GM12878 (cell line): ENCODE measurements around the gene NRG2. TPM values are rescaled to one million over a fixed set of nuclear protein-coding genes. Genes with fewer than 3 reads are reported as not detected.

ENCODE experiments used
- ATAC-seq: fragments of 200-7000 bp; cut with Tn5 transposase; 3 replicates; pipeline ENCODE4 v1.9.1; 2020; ENCODE audit warnings: mild to moderate bottlenecking, moderate library complexity
- BruUV-seq: library from RNA; stranded (reverse); fragments of 400-500 nt; replicated peaks from 2 replicates; lab custom pipeline; 2021; lab: Mats Ljungman, UMichigan
- CTCF ChIA-PET: fragments of 300-600 bp; sonication (Branson Sonifier 250); formaldehyde crosslinking; extraction: SDS; loops from one replicate; lab custom pipeline; 2021; ENCODE audit warnings: inconsistent platforms; lab: Yijun Ruan, JAX
- POLR2A ChIA-PET: fragments of 350-600 bp; formaldehyde crosslinking; extraction: SDS; loops from one replicate; lab custom pipeline; 2021; ENCODE audit warnings: inconsistent platforms; lab: Charles Lee
- RAD21 ChIA-PET: fragments of 300-600 bp; sonication (Branson Sonifier 250); formaldehyde crosslinking; loops from one replicate; lab custom pipeline; 2023; ENCODE audit warnings: antibody characterized with exemption; ENCODE audit not compliant: unreplicated experiment; lab: Charles Lee
- SMC1A ChIA-PET: fragments of 300-600 bp; sonication (Branson Sonifier 250); formaldehyde crosslinking; loops from one replicate; lab custom pipeline; 2023; ENCODE audit not compliant: unreplicated experiment, uncharacterized antibody; lab: Charles Lee
- DNase-seq: peaks from one replicate; pipeline ENCODE4 v3.0.0-alpha.2; 2011; ENCODE audit warnings: low read depth, low spot score
- FAIRE-seq: peaks from 3 replicates; lab custom pipeline; 2011; peaks lifted over from hg19 to GRCh38; lab: Jason Lieb, UNC
- H2AFZ ChIP-seq: 2 replicates; pipeline ENCODE4 v1.6.0; 2011; ENCODE audit warnings: low read depth, low read length, control low read depth; ENCODE audit not compliant: control insufficient read depth
- H3K27ac ChIP-seq: 2 replicates; pipeline ENCODE4 v1.5.1; 2011; ENCODE audit warnings: control low read depth; ENCODE audit not compliant: control insufficient read depth, insufficient read depth
- H3K27me3 ChIP-seq, 2 experiments: replicated peaks in 1 of 2; 2 replicates each; pipeline versions ENCODE4 v1.6.0 to v1.6.1; 2011; ENCODE audit warnings: low read length in 1 of 2; ENCODE audit not compliant: control insufficient read depth in 2 of 2, insufficient read depth in 2 of 2
- H3K36me3 ChIP-seq, 2 experiments: 2 replicates each; pipeline ENCODE4 v1.5.1; 2011; ENCODE audit warnings: low read length in 1 of 2; ENCODE audit not compliant: control insufficient read depth in 2 of 2, insufficient read depth in 2 of 2
- H3K4me1 ChIP-seq: 2 replicates; pipeline ENCODE4 v1.6.1; 2011; ENCODE audit warnings: mild to moderate bottlenecking, low read length, moderate library complexity, mixed read lengths; ENCODE audit not compliant: control insufficient read depth, insufficient read depth
- H3K4me2 ChIP-seq: 2 replicates; pipeline ENCODE4 v1.6.0; 2011; ENCODE audit warnings: control low read depth; ENCODE audit not compliant: control insufficient read depth, insufficient read depth
- H3K4me3 ChIP-seq: fragments of 200-600 bp; sonication (generic); 2 replicates; pipeline ENCODE4 v1.5.1; 2016
- H3K79me2 ChIP-seq: 2 replicates; pipeline ENCODE4 v1.6.0; 2011; ENCODE audit warnings: low read length; ENCODE audit not compliant: control insufficient read depth, insufficient read depth
- H3K9ac ChIP-seq: 2 replicates; pipeline ENCODE4 v1.8.0; 2011; ENCODE audit warnings: low read length, control low read depth, mixed read lengths; ENCODE audit not compliant: control insufficient read depth, insufficient read depth
- H3K9me3 ChIP-seq: replicated peaks from 3 replicates; pipeline ENCODE4 v1.5.1; 2011; ENCODE audit warnings: mild to moderate bottlenecking, low read length; ENCODE audit not compliant: control insufficient read depth, insufficient read depth
- H4K20me1 ChIP-seq: 2 replicates; pipeline ENCODE4 v1.6.0; 2011; ENCODE audit not compliant: control insufficient read depth, insufficient read depth
- BCL3 ChIP-seq: IDR thresholded peaks from 2 replicates; pipeline ENCODE4 v1.6.1; 2011; ENCODE audit warnings: borderline replicate concordance, low read depth, mild to moderate bottlenecking, moderate library complexity, low read length; ENCODE audit not compliant: insufficient read depth, poor library complexity, severe bottlenecking
- CBFB ChIP-seq: IDR thresholded peaks from 2 replicates; pipeline ENCODE4 v1.6.1; 2016; ENCODE audit warnings: antibody characterized with exemption, low read depth
- CBX3 ChIP-seq: fragments of 200-600 bp; sonication (generic); IDR thresholded peaks from 2 replicates; pipeline ENCODE4 v1.6.1; 2016; ENCODE audit warnings: low read depth, borderline replicate concordance
- CEBPB ChIP-seq, 2 experiments: fragments of 150-350 bp in 1 of 2; IDR thresholded peaks; 2 replicates each; pipeline ENCODE4 v1.6.1; 2012 to 2014; ENCODE audit warnings: low read depth in 2 of 2, low read length in 2 of 2, borderline replicate concordance in 1 of 2, inconsistent platforms in 1 of 2
- CHD4 ChIP-seq: fragments of 200-600 bp; sonication (generic); IDR thresholded peaks from 2 replicates; pipeline ENCODE4 v1.6.1; 2016; ENCODE audit warnings: mild to moderate bottlenecking
- IKZF1 ChIP-seq: fragments of 450-650 bp; conservative IDR thresholded peaks from 2 replicates; pipeline ENCODE4 v1.6.1; 2017; ENCODE audit warnings: antibody characterized with exemption, mild to moderate bottlenecking
- IRF3 ChIP-seq: fragments of 450-650 bp; IDR thresholded peaks from 2 replicates; pipeline ENCODE4 v1.6.1; 2014; ENCODE audit warnings: mild to moderate bottlenecking
- NR2C2 ChIP-seq: IDR thresholded peaks from 2 replicates; pipeline ENCODE4 v1.6.1; 2011; ENCODE audit warnings: borderline replicate concordance, low read depth; ENCODE audit not compliant: control insufficient read depth, insufficient read length
- RELB ChIP-seq: fragments of 450-650 bp; IDR thresholded peaks from 2 replicates; pipeline ENCODE4 v1.6.1; 2017; ENCODE audit warnings: low read depth, mild to moderate bottlenecking, moderate library complexity
- USF2 ChIP-seq: IDR thresholded peaks from 2 replicates; pipeline ENCODE4 v1.6.1; 2011; ENCODE audit warnings: low read depth, low read length, improper control_type of control experiment, borderline replicate concordance
- ZNF687 ChIP-seq: fragments of 450-650 bp; IDR thresholded peaks from 2 replicates; pipeline ENCODE4 v1.6.1; 2017; ENCODE audit warnings: mild to moderate bottlenecking, moderate library complexity
- ZZZ3 ChIP-seq: IDR thresholded peaks from 2 replicates; pipeline ENCODE4 v1.6.1; 2011; ENCODE audit warnings: low read depth; ENCODE audit not compliant: control insufficient read depth, insufficient read length
- WGBS: methylation state at CpG from one replicate; pipeline ENCODE4 v1.1.6; 2016; ENCODE audit warnings: low lambda C conversion rate; ENCODE audit not compliant: insufficient replicate concordance, insufficient coverage; ENCODE audit errors: missing lambda C conversion rate; 5-methylcytosine and 5-hydroxymethylcytosine counted together
- in situ Hi-C: fragments of 300-500 bp; cut with MboI; formaldehyde crosslinking; loops from 9 replicates; pipeline ENCODE4 v1.14.3; 2018; ENCODE audit warnings: mixed read lengths
- intact Hi-C: fragments of 100-400 bp; cut with micrococcal nuclease; formaldehyde crosslinking; loops from one replicate; pipeline ENCODE4 v1.14.2; 2022; ENCODE audit not compliant: unreplicated experiment
- polyA plus RNA-seq, 11 experiments: library from polyadenylated mRNA; depleted of rRNA in 4 of 11; unstranded in 6 of 11; stranded (reverse) in 5 of 11; fragments of >200 nt; fragmentation: Nextera tagmentation in 4 of 11; fragmentation: Illumina TruSeq in 1 of 11; extraction: Ambion mirVana in 4 of 11; extraction: Trizol in 1 of 11; gene quantifications; 1 replicate in 1 of 11; 2 replicates in 10 of 11; pipeline versions ENCODE4 v1.2.1 to v1.2.3, GENCODE V29; 2011 to 2016; ENCODE audit warnings: inconsistent platforms in 2 of 11, missing spikeins in 2 of 11, low read depth in 1 of 11
- total RNA-seq, 4 experiments: library from RNA; depleted of rRNA in 3 of 4; stranded (reverse); fragments of >200 nt in 3 of 4; fragmentation: Illumina TruSeq in 1 of 4; extraction: Trizol in 1 of 4; gene quantifications; 2 replicates each; pipeline versions ENCODE4 v1.2.1 to v1.2.3, GENCODE V29; 2013 to 2021

Gene NRG2
- total and polyA plus RNA-seq, 10 of the 15 experiments (the other 5 are each of a cell fraction or from before 2014, with no cell fraction given) = 0.10 to 21.7 (median 9.6) TPM

GRCh38 chr5:140044041-140044440 is 942 bp upstream of the NRG2 start (continued):
- no peak for TF ChIP-seq IRF3
- no peak for TF ChIP-seq CHD4
- TF ChIP-seq NR2C2 = no peak
- TF ChIP-seq IKZF1 = no peak
- TF ChIP-seq ZZZ3 = no peak

GRCh38 chr5:140043508-140043872 is 391 bp upstream of the NRG2 start:
- ATAC-seq = peak; percentile 46
- Histone ChIP-seq H3K27ac (peak overlapping the region; percentile 46), H3K36me3 (no peaks in the 10 kb centered on the region), H3K9ac (peak overlapping the region; percentile 68), H3K27me3 (no peaks in the 10 kb centered on the region), H4K20me1 (no peaks in the 10 kb centered on the region), H2AFZ (peak overlapping the region; percentile 91), H3K4me3 (peak overlapping the region; percentile 89), H3K9me3 (no peaks in the 10 kb centered on the region), H3K4me1 (peaks cover 18% of the 10 kb centered on the region), H3K79me2 (peaks cover 46% of the 10 kb centered on the region), H3K4me2 (peak overlapping the region; percentile 100)
- POLR2A ChIA-PET = interaction anchor here (0.5 to 2.5 kb wide), 6 partner anchors 8 to 70 kb away, joined by 3 to 13 read pairs (median 3); partner anchors contain the start of gene PURA
- no peak for DNase-seq
- CTCF ChIA-PET = interaction anchor here (0.8 to 9.1 kb wide), 14 partner anchors 9 to 256 kb away, joined by 3 to 123 read pairs (median 4); no protein-coding TSS in a partner anchor
- SMC1A ChIA-PET = interaction anchor here (0.9 to 19.1 kb wide), 7 partner anchors 11 to 267 kb away, joined by 3 to 394 read pairs (median 4); no protein-coding TSS in a partner anchor
- in situ Hi-C loops (loop anchor here (25.0 kb wide), 1 partner anchor 1569 kb away; the partner anchor contains the start of gene DIAPH1), intact Hi-C loops (loop anchor here (2.0 to 10.0 kb wide), 5 partner anchors 39 to 259 kb away; no protein-coding TSS in a partner anchor)
- RAD21 ChIA-PET = interaction anchor here (1.0 to 14.1 kb wide), 4 partner anchors 39 to 82 kb away, joined by 3 to 204 read pairs (median 15); no protein-coding TSS in a partner anchor
- 1% methylated on average over 12 of the region's 12 CpGs for WGBS
- no peak for FAIRE-seq
- BruUV-seq = no TSS peak
- TF ChIP-seq CBX3 (no peak), CEBPB (IDR thresholded peaks at IDR 0.05; ENCODE audit: borderline replicate concordance in 1 of 2, low read depth in 2 of 2, low read length in 2 of 2) (no peak), CBFB (0 out of 2 replicates have a peak, but pooled peaks have one; percentile 15), USF2 (peak; percentile 1; the same call in 1 of the 2 replicates), BCL3 (no peak), ZNF687 (no peak), RELB (no peak)
